ENCODE results near the gene CRK. TPM values are rescaled to one million over a fixed set of nuclear protein-coding genes. Genes with fewer than 3 reads are reported as not detected.
"Not testable (repeated sequence)": the region's sequence is repeated elsewhere in the genome, so short reads cannot be mapped to it uniquely, and the experiment has no call there.

Gene CRK
- polyA plus RNA-seq, 1 experiment = 53.8 TPM

DNA sequence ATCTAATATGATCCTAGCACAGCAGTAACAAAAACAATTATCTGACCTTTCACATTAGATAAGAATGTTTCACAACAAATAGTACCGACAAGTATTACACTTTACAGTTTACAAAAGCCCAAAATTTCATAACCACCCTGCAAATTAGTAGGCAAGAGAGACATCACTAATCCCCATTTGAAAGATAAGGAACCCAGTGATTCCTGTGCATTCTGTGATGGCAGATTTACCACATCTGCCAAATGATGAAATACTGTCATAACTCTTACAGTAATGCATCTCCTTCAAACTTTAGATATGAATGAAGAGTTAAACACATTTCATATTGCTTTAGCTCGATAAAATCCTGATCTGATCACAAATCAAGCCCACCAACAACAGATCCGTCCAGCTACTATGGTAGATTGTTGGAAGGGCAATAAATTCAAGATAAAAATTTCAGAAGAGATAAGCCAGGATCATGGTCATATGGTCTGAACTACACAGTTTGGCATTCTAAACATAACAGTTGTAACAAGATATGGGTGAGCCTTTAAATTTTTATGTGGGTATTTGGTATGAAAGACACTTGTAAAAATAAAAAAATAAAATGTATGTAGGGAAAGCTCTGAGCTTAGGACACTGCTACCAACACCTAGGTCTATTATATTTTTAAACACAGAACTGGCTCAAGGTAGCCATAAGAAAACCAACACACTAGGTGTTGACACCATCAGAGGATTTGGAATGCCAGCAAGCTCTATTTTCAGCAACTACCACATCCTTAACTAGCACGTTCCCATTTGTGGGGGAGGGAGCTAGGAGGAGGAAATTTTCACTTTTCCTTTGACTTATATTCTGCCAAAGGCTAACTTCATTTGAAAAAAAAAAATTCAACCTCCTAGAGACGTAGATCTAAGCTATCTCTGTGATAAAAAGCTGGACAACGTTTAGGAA lies 65.3 kb downstream of the CRK start:
- TF ChIP-seq, protein P1, sequence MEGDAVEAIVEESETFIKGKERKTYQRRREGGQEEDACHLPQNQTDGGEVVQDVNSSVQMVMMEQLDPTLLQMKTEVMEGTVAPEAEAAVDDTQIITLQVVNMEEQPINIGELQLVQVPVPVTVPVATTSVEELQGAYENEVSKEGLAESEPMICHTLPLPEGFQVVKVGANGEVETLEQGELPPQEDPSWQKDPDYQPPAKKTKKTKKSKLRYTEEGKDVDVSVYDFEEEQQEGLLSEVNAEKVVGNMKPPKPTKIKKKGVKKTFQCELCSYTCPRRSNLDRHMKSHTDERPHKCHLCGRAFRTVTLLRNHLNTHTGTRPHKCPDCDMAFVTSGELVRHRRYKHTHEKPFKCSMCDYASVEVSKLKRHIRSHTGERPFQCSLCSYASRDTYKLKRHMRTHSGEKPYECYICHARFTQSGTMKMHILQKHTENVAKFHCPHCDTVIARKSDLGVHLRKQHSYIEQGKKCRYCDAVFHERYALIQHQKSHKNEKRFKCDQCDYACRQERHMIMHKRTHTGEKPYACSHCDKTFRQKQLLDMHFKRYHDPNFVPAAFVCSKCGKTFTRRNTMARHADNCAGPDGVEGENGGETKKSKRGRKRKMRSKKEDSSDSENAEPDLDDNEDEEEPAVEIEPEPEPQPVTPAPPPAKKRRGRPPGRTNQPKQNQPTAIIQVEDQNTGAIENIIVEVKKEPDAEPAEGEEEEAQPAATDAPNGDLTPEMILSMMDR (IDR thresholded peaks at IDR 0.05; ENCODE audit: insufficient read depth, low read depth, low read length) = no peak
- no peak for DNase-seq (ENCODE audit: low read depth)
- Histone ChIP-seq H3K27me3 (ENCODE audit: control insufficient read depth, insufficient read depth, low read length) (no peaks in the 10 kb centered on the region), H3K36me3 (ENCODE audit: control insufficient read depth, insufficient read depth, low read length) (no peaks in the 10 kb centered on the region; the same call in 1 of the 2 replicates), H3K4me3 (ENCODE audit: low read depth, low read length) (no peak overlapping the region)
- CTCF ChIA-PET = interaction anchor here (0.6 to 2.7 kb wide), 5 partner anchors 9 to 125 kb away, joined by 3 to 15 read pairs (median 4); partner anchors contain the start of gene YWHAE
- POLR2A ChIA-PET = no interaction called here

DNA sequence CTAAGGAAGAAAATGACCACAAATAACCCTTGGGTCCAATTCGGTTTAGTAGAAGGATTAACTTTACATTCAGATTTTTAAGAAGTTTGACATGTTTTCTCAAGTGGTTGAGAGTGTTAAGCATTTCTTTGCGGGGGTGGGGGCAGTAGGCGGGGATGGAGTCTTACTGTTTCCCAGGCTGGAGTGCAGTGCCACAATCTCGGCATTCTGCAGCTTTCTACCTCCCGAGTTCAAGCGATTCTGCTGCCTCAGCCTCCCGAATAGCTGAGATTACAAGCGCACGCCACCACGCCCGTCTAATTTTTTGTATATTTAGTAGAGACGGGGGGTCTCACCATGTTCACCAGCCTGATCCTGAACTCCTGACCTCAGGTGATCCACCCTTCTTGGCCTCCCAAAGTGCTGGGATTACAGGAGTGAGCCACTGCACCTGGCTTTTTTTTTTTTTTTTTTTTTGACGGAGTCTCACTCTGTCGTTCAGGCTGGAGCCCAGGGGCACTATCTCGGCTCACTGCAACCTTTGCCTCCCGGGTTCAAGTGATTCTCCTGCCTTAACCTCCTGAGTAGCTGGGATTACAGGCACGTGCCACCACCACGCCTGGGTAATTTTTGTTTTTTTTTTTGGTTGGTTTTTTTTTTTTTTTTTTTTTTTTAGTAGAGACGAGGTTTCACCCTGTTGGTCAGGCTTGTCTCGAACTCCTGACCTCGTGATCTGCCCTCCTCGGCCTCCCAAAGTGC lies 68.4 kb downstream of the CRK start:
- POLR2A ChIA-PET; H3K27me3 ChIP-seq (ENCODE audit: control insufficient read depth, insufficient read depth, low read length); DNase-seq (ENCODE audit: low read depth); H3K4me3 ChIP-seq (ENCODE audit: low read depth, low read length); H3K36me3 ChIP-seq (ENCODE audit: control insufficient read depth, insufficient read depth, low read length): not testable (repeated sequence)
- CTCF ChIA-PET = interaction anchor here (0.7 kb wide), 1 partner anchor 23 kb away, joined by 4 read pairs; no protein-coding TSS in a partner anchor

DNA sequence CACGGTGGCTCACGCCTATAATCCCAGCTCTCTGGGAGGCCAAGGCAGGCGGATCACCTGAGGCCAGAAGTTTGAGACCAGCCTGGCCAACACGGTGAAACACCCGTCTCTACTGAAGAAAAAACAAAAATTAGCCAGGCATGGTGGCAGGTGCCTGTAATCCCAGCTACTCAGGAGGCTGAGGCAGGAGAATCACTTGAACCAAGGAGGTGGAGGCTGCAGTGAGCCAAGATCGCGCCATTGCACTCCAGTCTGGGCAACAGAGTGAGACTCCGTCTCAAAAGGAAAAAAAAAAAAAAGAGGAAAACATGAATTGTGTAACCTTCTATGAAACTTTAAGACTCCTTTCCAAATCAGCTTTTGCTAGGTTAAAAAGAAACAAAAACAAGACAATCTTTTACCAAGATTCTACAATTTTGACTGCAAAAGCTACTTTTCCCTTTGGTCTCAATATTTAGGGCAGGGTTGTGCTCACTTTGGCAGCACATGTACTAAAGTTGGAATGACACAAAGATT lies 69.3 kb downstream of the CRK start:
- CTCF ChIA-PET; H3K36me3 ChIP-seq (ENCODE audit: control insufficient read depth, insufficient read depth, low read length); H3K4me3 ChIP-seq (ENCODE audit: low read depth, low read length); H3K27me3 ChIP-seq (ENCODE audit: control insufficient read depth, insufficient read depth, low read length); POLR2A ChIA-PET; DNase-seq (ENCODE audit: low read depth): not testable (repeated sequence)

DNA sequence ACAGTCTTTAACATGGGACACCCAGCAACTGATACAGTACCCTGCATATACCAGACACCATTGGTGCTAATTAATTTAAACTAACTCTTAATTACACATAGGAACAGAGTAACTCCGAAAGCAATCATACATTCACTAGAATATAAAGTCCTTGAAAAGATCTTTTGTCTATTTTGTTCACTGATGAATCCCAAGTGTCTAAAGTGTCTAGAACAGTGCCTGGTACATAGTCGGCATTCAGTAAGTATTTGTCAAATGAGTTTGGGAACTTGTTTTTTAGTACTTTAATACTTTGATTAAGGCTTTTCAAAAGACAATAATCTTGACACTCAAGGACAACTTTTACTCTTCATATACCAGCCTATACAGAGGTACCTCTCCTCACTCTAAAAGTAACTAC lies 69.8 kb downstream of the CRK start:
- Histone ChIP-seq H3K36me3 (ENCODE audit: control insufficient read depth, insufficient read depth, low read length) (no peaks in the 10 kb centered on the region), H3K4me3 (ENCODE audit: low read depth, low read length) (no peak overlapping the region), H3K27me3 (ENCODE audit: control insufficient read depth, insufficient read depth, low read length) (no peaks in the 10 kb centered on the region)
- TF ChIP-seq, protein P1 (IDR thresholded peaks at IDR 0.05; ENCODE audit: insufficient read depth, low read depth, low read length) = no peak
- POLR2A ChIA-PET = no interaction called here
- CTCF ChIA-PET = no interaction called here
- DNase-seq (ENCODE audit: low read depth) = no peak

DNA sequence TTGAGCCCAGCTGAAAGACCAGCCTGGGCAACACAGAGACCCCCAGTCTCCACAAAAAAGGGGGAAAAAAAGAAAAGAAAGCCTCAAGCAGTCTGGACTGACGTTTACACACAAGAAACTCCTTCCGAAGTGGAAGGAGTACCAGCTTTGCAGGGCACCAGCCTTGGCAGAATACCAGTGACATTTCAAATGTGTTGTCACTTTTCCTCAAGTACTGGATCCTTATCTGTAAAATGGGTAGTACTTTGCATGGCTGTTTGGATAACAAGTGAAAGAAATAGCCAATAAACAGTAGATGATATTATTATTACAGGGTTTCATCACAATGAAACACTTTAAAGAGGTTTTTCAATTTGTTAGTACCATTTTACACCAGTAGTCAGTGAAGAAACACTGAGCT lies 70.2 kb downstream of the CRK start:
- ChIA-PET CTCF (interaction anchor here (1.5 kb wide), 1 partner anchor 21 kb away, joined by 6 read pairs; no protein-coding TSS in a partner anchor), POLR2A (no interaction called here)
- H3K27me3 ChIP-seq (ENCODE audit: control insufficient read depth, insufficient read depth, low read length) = no peaks in the 10 kb centered on the region
- TF ChIP-seq, protein P1 (IDR thresholded peaks at IDR 0.05; ENCODE audit: insufficient read depth, low read depth, low read length) = no peak
- H3K36me3 ChIP-seq (ENCODE audit: control insufficient read depth, insufficient read depth, low read length) = no peaks in the 10 kb centered on the region
- no peak overlapping the region for H3K4me3 ChIP-seq (ENCODE audit: low read depth, low read length)
- no peak for DNase-seq (ENCODE audit: low read depth)

DNA sequence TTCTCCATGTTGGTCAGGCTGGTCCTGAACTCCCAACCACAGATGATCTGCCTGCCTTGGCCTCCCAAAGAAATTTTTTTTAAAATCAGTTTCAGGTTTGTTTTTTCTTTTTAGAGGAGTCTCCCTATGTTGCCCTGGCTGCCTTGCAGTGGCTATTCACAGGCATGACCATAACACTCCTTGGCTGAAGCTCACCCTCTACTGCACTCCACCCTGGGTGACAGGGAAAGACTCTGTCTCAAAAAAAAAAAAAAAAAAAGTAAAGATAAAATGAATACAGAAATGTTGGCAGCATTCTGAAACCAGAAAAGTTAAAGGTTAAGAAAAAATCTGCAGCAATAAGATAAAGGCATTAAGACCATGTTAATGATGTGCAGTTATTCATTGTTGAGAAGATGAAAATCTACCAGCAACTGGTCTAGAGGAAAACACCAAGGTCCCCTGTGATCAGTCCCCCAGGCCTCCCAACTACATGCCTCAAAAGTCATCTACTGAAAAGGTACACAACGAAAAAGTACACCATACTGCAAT lies 71.1 kb downstream of the CRK start:
- H3K36me3 ChIP-seq (ENCODE audit: control insufficient read depth, insufficient read depth, low read length) = no peaks in the 10 kb centered on the region
- TF ChIP-seq, protein P1 (IDR thresholded peaks at IDR 0.05; ENCODE audit: insufficient read depth, low read depth, low read length) = no peak
- H3K4me3 ChIP-seq (ENCODE audit: low read depth, low read length) = no peak overlapping the region
- H3K27me3 ChIP-seq (ENCODE audit: control insufficient read depth, insufficient read depth, low read length) = no peaks in the 10 kb centered on the region
- ChIA-PET CTCF (interaction anchor here (1.5 kb wide), 1 partner anchor 20 kb away, joined by 6 read pairs; no protein-coding TSS in a partner anchor), POLR2A (no interaction called here)
- no peak for DNase-seq (ENCODE audit: low read depth)

Data from BJ (cell line).